Ovary (tissue), 3 donors: ENCODE measurements around the gene HDAC5.

ENCODE experiments used
- EP300 ChIP-seq: sonication (generic); formaldehyde crosslinking; IDR thresholded peaks from one replicate; pipeline ENCODE4 v1.6.1; 2017; ENCODE audit warnings: antibody characterized with exemption
- POLR2A ChIP-seq: fragments of 450-650 bp; IDR thresholded peaks from one replicate; pipeline ENCODE4 v1.6.1; 2017; ENCODE audit warnings: antibody characterized with exemption, mild to moderate bottlenecking, moderate library complexity
- TF ChIP-seq, protein P1 (sequence below), 3 donors: fragments of 450-650 bp in 2 of 3; fragments of 200-600 bp in 1 of 3; IDR thresholded peaks; one replicate each; pipeline versions ENCODE4 v1.5.1 to v1.8.0; 2016 to 2022; ENCODE audit warnings: antibody characterized with exemption in 3 of 3, mild to moderate bottlenecking in 1 of 3
- donor health status: DM: no; HTN: no; CAD: no.

DNA sequence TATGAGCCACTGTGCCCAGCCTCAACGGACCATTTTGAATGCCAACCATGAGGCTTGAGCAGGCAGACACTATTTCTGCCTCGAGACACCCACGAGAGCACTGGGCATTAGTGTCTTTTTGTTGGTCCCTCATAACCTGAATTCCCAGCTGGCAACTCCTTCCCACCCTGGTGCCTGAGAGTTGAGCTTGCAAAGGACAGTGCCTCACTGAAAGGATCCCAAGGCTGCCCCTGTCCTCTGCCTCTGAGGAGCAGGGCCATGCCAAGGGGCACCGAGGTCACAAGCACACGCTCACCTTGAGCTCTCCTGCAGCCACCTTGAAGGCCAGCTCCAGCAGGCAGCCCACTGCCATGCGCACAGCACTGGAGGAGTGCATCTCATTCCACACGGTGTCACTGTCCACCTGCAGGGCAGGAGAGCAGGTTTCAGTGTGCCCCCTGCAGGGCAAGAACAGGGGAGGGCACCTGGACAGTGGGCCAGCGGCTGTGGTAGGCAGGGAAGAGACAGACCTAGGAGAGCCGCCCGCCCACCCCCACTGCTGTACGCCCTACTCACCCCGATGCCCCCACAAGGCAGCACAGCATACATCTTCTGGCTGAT lies 40.1 kb downstream of the HDAC5 start:
- TF ChIP-seq EP300, result no peak
- TF ChIP-seq, protein P1, sequence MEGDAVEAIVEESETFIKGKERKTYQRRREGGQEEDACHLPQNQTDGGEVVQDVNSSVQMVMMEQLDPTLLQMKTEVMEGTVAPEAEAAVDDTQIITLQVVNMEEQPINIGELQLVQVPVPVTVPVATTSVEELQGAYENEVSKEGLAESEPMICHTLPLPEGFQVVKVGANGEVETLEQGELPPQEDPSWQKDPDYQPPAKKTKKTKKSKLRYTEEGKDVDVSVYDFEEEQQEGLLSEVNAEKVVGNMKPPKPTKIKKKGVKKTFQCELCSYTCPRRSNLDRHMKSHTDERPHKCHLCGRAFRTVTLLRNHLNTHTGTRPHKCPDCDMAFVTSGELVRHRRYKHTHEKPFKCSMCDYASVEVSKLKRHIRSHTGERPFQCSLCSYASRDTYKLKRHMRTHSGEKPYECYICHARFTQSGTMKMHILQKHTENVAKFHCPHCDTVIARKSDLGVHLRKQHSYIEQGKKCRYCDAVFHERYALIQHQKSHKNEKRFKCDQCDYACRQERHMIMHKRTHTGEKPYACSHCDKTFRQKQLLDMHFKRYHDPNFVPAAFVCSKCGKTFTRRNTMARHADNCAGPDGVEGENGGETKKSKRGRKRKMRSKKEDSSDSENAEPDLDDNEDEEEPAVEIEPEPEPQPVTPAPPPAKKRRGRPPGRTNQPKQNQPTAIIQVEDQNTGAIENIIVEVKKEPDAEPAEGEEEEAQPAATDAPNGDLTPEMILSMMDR (IDR thresholded peaks at IDR 0.05), result no peak
- no peak for TF ChIP-seq POLR2A
